GM18505 (cell line): ENCODE results near the gene ZNF169.
"Not testable (repeated sequence)": the region's sequence is repeated elsewhere in the genome, so short reads cannot be mapped to it uniquely, and the experiment has no call there.

Source experiments
- ATAC-seq: cut with Tn5 transposase; IDR thresholded peaks from one replicate; pipeline ENCODE4 v1.9.1; 2021; ENCODE audit not compliant: unreplicated experiment
- POLR2A ChIP-seq: IDR thresholded peaks from 4 replicates; pipeline ENCODE4 v1.6.1; 2011; ENCODE audit warnings: borderline replicate concordance; ENCODE audit not compliant: insufficient read depth, insufficient read length; ENCODE audit errors: extremely low read depth

ZNF169 gene

DNA sequence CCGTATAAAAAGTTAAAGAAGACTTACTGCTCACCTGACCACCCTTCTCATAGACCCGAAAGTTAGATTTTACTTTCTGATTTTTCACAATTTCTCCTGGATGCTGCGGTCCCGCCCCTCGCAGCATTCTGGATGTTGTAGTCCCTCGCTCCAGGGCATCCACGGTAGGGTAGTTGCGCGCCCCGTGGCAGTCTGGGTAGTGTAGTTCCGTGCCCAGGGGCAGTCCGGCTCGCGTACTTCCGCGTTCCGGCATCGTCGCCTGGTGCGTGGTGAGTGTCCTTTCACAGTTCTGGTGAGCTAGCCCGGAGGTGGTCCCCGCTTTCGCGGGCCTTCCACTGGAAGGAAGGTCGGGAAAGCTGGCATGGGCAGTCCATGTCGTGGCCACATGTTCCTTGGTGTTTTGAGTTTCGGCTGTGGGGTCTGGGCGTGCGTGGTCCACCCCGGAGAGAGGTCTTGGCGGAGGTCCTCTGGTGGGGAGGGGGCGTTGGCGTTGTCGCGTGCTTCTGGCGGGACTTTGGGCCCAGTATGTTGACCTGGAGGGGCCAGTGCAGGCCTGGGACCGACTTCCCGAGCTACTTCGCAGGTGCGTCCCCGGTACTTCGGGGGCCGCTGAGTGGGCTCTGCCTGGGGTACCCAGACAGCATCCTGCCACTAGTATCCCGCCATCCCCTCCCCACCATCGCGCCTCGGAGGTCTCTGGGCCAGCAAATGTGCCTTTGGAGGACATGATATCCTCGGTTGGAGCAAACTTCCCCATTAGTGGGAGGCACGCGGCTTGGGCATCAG lies at the start of gene ZNF169:
TSS of gene ZNF169 (plus strand) at position 222 of the 786 bp plus-strand sequence. CDS start 19,515 bp downstream, outside the sequence.
- TF ChIP-seq POLR2A = peak; percentile 79
- ATAC-seq = peak; percentile 99

DNA sequence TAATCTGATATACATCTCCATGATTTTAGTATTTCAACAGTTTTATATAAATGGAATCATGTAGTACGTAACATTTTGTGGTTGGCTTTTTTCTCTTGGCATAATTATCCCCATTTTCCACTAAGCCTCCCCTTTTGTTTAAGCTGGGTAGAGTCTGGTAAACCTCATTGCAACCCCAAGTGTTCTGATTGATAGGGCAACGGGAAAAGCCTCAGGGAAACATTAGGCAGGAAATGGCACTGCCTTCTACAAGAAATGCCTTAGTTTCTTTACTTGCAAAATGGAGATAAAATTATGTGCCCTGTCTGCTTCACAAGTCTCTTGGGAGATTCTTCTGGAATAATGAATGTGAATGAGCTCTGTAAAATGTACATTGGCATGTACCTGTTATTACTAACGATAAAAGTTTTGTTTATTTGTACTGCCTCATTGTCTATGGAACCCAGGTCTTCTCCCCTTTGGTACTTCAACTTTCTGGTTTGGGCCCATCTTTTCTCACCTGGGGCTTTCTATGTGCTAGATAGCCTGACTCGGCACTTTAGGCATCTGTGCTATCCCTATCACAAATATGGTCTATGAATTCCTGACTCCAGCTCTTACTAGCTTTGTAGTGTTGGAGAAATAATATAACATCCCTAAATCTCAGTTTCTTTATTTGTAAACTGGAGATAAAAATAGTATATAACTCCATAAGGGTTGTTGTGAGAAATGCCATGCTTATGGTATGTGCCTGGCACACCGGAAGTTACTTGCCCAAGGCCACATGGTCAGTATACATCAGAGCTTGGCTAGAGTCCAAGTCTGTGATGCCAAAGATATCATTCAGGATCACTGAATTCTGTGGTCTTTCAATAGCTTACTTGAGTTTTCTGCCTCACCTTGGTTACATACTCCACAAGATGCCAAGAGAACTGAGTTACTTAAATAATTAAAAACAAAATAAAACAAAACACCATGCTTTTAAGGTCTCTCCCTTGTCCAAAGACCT lies 48.2 kb upstream of the ZNF169 start:
- no peak for ATAC-seq
- TF ChIP-seq POLR2A = no peak

DNA sequence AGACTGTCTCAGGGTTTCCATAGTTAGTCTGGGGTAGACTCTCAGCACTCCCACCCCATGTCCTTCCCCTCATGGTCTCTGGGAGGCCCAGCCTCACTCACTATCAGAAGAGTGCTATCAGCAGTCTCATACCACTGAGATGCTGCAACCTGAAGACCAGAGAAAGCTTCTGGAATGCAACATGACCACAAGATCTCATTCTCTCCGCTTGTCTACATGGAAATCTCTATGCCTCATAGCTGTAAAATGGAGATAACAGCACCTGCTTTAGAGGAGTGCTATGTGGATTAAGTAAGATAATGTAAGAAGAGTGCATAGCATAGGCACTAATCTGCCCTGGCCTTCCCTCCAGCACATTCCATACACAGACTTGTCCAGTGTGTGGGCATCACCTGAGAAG lies 47.0 kb upstream of the ZNF169 start:
- no peak for TF ChIP-seq POLR2A
- ATAC-seq = no peak

DNA sequence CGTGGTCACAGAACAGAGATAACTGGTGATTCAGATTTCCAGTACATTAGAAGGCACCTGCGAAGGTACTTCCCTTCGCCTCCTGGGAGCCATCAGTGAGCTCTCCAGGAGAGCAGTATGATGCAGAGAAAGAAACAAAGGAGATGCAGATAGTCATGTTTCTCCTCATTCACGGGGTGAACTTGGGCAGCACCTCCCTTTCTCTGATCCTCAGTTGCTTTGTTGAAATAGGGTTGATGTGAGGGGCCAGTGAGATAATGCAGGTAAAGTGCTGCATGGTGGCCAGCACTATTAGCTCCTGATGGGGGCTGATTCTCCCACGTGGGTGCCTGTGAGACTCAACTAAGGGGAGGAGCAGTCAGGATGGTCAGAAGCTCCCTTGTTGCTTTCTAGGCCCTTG lies 46.6 kb upstream of the ZNF169 start:
- ATAC-seq = no peak
- TF ChIP-seq POLR2A = no peak

DNA sequence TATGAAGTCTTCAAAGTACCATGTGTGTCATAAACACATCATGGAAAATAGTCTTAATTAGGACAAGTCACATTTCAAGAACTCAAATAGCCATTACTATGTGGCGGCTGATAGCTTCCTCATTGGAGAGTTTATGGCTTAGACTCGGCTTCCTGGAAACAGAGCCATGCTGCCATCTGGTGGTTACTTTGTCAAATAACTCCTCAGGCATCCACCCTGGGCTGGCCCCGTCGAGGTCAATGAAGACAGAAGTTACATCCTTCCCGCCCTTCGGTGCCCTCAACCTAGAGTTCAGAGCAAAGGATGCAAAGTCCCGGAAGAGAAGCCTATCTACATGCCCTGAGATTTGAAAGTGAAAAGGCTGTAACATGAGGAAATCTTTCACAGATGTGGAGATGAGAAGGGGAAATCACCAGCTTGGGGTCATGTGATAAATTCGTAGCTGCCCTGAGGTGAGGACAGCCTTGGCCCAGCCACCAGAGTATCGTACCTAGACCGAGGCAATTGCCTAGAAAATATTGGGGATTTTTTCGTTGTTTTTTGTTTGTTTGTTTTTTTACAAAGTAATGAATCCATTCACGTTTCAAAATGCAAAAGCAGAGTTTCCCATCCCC lies 45.5 kb upstream of the ZNF169 start:
- ATAC-seq = peak; percentile 73
- TF ChIP-seq POLR2A = no peak

DNA sequence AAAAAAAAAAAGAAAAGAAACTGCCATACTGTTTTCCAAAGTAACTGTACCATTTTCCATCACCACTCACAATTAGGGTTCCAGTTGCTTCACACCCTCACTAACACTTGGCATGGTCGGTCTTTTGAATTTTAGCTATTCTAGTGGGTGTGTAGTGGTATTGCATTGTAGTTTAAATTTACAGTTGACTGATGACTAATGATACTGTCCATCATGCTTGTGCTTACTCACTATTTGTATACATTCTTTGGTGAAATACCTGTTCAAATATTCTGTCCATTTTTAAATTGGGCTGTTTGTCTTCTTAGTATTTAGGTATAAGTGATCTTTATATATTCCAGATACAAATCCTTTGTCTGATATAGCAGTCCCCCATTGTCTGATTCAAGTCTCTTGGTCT lies 36.2 kb upstream of the ZNF169 start:
- ATAC-seq = no peak
- TF ChIP-seq POLR2A = no peak

DNA sequence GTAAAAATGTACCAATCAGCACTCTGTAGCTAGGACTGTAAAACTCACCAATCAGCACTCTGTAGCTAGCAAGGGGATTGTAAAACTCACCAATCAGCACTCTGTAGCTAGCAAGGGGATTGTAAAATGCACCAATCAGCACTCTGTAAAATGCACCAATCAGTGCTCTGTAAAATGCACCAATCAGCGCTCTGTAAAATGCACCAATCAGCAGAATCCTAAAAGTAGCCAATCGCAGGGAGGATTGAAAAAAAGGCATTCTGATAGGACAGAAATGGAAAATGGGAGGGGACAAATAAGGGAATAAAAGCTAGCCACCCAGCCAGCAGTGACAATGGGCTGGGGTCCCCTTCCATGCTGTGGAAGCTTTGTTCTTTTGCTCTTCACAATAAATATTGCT lies 33.7 kb upstream of the ZNF169 start:
- not testable (repeated sequence) for ATAC-seq

DNA sequence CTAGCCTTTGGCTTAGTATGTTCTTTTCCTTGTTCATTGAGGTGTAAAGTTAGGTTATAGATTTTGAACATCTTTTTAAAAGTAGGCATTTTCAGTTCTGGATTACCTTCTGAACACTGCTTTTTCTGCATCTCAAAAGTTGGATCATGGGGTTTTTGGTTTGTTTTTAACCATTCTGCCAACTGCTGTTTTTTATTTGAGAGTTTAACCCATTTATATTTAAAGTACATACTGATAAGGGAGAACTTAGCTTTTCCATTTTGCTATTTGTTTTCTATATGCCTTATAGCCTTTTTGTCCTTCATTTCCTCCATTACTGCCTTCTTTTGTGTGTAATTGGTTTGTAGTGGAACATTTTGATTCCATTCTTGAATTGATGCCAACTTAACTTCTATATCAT lies 30.5 kb upstream of the ZNF169 start:
- no peak for ATAC-seq
- no peak for TF ChIP-seq POLR2A

DNA sequence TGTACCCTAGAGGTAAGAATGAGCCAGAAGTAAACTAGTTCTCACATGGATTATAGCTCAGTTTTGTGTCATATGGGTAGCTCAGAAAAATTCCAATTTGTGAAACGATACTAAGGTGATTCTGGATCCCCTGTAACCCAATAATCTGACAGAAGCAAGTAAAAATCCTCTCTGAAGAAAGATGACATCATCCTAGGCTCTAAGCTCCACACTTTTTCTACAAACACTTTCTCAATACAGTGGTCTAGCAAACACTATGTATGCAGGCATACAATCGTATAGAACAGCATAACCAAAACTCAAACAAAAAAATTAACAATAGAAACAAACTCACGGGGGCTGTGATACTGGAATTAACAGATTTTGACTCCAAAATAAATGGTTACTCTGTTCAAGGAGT lies 26.7 kb upstream of the ZNF169 start:
- no peak for ATAC-seq
- TF ChIP-seq POLR2A = no peak

DNA sequence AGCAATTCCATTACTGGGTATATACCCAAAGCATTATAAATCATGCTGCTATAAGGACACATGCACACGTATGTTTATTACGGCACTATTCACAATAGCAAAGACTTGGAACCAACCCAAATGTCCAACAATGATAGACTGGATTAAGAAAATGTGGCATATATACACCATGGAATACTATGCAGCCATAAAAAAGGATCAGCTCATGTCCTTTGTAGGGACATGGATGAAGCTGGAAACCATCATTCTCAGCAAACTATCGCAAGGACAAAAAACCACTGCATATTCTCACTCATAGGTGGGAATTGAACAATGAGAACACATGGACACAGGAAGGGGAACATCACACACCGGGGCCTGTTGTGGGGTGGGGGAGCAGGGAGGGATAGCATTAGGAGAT lies 18.0 kb upstream of the ZNF169 start:
- ATAC-seq = not testable (repeated sequence)

DNA sequence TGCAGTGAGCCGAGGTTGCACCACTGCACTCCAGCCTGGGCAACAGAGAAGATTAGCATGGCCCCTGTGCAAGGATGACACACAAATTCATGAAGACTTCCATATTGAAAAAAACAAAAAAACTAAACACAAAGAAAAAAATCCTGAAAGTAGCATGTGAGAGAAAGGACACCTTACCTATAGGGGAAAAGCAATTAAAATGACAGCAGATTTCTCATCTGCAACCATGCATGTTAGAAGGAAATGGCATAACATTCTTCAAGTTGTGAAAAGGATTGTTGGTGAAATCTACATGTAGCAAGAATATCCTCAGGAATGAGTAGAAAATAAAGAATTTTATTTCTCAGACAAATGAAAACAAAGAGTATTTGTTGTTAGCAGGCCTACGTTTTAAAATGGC lies 13.4 kb upstream of the ZNF169 start:
- no peak for ATAC-seq
- no peak for TF ChIP-seq POLR2A

DNA sequence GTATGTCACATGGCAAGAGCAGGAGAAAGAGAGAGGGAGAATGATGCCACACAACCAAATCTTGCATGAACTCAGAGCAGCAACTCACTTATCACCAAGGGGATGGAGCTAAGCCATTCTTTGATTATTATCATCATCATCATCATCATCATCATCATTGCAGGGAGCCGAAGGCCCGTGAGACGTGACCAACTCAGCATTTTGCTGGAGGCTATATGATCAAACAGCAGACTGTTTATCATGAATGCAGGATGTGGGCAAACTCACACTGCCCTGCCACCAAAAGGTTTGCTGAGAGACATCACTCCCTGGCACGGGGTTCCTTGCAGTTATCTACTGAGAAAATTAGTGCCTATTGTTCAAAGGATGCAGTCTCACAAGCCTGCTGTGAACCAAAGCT lies 8.6 kb upstream of the ZNF169 start:
- TF ChIP-seq POLR2A = no peak

DNA sequence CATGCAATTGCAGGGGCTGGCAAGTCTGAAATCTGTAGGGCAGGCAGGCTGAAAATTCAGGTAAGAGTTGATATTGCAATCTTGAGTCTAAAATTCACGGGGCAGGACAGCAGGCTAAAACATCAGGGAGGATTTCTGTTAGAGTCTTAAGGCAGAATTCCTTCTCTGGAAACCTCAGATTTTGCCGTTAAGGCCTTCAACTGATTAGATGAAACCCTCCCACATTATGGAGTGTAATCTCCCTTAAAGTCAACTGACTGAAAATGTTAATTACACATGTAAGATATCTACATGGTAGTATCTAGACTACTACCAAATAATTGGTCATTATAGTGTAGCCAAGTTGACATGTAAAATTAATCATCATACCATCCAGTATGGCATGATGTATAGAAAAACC lies 3.1 kb upstream of the ZNF169 start:
- no peak for ATAC-seq

More for the DNA sequence above, 8.6 kb upstream of the ZNF169 start:
- ATAC-seq = no peak

DNA sequence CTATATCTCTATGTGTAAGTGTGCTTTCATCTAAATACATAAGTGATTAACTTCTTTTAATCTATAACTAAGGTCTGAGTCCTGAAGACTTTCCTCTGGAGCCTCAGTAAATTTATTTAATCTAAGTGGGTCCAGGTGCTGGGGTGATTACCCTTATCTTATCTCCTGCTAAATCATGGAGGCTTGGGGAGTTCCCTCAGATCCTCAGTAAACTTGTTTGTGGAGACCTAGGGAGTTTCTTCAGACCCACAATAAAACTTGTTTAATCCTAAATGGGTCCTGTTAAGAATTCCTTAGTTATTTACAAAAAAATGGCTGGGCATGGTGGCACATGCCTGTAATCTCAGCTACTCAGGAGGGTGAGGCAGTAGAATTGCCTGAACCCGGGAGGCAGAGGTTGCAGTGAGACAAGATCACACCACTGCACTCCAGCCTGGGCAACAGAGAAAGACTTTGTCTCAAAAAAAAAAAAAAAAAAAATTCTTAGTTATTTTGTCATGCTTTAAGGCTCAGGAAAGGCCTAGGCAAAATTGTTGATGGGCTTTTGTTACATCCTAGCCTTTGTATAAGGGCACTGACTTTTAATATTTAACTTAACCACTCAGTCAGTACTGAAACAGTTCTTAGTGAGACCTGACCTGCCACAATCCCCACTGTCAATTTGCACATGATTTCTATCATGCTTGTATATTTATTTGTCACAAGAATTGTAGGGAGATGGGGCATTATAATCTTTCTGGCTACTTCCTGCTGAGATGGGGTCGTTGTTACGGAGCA lies 6.7 kb downstream of the ZNF169 start:
- ATAC-seq = not testable (repeated sequence)

More for the DNA sequence above, 3.1 kb upstream of the ZNF169 start:
- TF ChIP-seq POLR2A = no peak
